ENCODE results near the gene PEX11G. TPM values are rescaled to one million over a fixed set of nuclear protein-coding genes. Genes with fewer than 3 reads are reported as not detected.
A peak's percentile ranks its signal among the peaks of the same experiment; 100 is the strongest.

PEX11G gene
- total RNA-seq, 1 experiment from 2014 or later, result 6.7 TPM

DNA sequence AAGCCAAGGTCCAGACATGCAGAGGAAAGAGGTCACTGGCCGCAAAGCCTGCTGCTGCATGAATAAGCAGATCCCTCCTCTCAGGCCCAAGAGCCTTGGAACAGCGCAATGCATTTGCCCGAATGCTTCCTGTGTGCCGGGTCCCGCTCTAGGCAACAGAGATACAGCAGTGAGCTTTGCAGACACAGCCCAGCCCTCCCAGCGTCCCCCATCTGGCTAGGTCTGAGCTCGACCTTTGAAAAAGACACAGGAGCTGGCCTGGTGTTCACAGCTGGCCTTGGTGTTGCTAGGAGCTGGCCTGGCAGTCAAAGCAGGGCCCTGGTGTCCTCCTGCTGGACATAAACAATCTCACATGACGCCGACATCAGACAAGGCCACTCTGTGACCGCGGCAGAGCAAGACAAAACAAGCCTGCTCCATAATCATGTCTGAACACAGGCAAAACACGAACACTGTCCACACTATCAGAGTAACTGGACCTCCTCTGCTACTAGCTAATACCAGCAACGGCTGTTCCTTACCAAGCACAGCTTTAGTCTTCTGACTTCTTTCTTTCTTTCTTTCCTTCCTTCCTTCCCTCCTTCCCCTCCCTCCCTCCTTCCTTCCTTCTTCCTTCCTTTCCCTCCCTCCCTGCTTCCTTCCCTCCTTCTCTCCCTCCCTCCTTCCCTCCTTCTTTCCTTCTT is 5.7 kb upstream of the PEX11G start:
- no peak for DNase-seq (ENCODE audit: low spot score)

GRCh38 chr19:7492558-7492957 is 3.7 kb upstream of the PEX11G start:
- peak; percentile 44 for DNase-seq (ENCODE audit: low spot score)

- peak; percentile 84 for DNase-seq (ENCODE audit: low spot score)
Measured at GRCh38 chr19:7492142-7492541, 3.3 kb upstream of the PEX11G start.

DNA sequence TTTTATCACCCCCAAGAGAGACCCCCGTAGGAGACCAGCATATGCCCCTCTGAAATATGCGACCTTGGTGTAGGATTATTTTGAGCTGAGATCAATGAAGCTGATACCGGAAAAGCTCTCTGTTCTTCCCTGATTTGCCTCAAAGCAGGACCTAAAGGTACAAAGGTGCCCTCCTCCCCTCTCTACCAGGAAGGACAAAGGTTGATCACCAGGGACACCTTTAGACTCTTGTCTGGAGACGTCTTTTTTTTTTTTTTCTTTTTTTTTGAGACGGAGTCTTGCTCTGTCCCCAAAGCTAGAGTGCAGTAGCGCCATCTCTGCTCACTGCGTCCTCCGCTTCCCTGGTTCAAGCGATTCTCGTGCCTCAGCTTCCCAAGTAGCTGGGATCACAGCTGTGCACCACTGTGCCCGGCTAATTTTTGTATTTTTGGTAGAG is 792 bp upstream of the PEX11G start:
- no peak for DNase-seq (ENCODE audit: low spot score)

- DNase-seq (ENCODE audit: low spot score), result no peak
Measured at GRCh38 chr19:7486923-7487322, 1.9 kb downstream of the PEX11G start.

DNA sequence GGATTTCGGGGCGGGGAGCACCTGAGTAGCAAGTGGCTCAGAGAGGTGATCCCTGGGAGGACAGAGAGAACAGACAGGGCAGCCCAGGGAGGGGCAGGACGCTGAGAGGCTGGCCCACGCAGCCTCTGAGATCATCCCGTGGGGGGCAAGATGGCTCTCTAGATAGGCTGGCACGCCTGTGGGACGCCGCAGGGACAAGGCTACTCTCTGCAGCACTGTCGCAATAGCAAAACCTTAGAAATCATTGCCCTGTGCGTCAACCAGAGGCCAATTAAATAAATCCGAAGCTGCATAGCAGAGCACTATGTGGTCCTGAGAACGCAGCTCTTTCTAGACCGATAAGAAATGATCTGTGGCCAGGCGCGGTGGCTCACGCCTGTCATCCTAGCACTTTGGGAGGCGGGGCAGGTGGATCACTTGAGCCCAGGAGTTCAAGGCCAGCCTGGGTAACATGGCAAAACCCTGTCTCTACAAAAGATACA is 5.1 kb downstream of the PEX11G start:
- no peak for DNase-seq (ENCODE audit: low spot score)

- DNase-seq (ENCODE audit: low spot score), result no peak
Measured at GRCh38 chr19:7482584-7483439, 6.0 kb downstream of the PEX11G start.

DNA sequence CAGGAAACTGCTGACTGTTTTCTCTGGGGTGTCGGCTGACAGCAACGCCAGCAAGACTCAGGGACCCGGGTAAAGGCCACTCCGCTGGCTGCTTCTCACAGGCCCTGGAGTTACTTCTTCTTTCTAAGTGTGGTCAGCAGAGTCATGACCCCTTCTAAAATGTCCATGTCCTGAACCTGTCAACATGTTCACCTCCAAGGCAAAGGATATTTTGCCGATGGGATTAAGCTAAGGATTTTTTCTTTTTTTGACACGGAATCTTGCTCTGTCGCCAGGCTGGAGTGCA is 7.9 kb downstream of the PEX11G start:
- no peak for DNase-seq (ENCODE audit: low spot score)

GRCh38 chr19:7480222-7480969 is 8.4 kb downstream of the PEX11G start:
- DNase-seq (ENCODE audit: low spot score), result no peak

DNA sequence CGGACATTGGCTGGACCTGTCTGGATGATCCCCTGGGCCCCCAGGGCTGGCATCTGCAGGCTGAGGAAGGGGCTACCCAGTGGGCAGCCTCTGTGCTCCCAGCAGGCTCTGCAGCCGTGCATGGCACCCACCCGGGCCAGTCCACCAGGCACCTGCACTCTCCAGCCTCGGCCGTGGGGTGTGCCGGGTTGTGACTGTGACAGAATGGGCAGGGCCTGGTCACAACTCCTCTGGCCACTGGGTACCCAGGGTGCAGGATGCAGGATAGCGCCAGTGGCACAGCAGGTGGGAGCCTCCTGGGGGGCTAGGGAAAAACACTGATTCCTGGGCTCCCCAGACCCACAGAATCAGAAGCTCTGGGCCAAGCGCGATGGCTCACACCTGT is 10.0 kb downstream of the PEX11G start:
- DNase-seq (ENCODE audit: low spot score), result no peak

- DNase-seq (ENCODE audit: low spot score), result no peak
Measured at GRCh38 chr19:7478173-7478842, 10.5 kb downstream of the PEX11G start.

- no peak for DNase-seq (ENCODE audit: low spot score)
Measured at GRCh38 chr19:7477758-7478157, 11.1 kb downstream of the PEX11G start.

DNA sequence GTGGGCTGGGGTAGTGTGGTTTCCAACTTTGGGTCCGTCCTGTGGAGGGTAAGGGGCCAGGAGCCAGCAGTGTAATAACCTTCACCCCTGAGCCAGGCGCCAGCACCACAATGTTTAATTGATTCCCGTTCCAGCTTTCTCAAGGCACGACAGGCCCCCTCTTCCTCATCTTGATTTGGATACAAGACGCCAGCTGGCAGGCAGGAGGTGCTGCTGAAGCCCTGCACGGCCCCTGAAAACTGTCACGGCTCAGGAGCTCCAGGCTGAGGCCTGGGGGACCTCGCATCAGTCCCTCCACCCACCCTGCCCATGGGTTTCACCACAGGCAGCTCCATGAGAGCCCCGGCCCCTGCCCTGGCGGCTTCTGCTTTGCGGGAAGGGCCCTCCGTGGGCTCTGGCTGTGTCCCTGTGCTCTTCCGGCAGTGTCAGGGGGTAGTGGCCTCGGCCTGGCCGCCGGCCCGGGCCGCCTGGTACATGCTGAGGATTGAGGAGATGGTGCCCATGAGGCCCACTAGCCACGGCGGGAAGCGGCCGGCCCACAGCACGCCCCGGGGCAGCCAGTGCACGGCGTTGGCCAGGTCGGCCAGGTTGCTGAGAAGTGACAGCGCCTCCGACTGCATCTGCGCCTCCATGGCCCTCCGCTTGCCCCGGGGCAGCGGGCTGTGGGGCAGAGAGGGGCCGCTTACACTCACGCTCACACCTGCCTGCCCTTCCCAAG is 11.9 kb downstream of the PEX11G start:
- no peak for DNase-seq (ENCODE audit: low spot score)

DNA sequence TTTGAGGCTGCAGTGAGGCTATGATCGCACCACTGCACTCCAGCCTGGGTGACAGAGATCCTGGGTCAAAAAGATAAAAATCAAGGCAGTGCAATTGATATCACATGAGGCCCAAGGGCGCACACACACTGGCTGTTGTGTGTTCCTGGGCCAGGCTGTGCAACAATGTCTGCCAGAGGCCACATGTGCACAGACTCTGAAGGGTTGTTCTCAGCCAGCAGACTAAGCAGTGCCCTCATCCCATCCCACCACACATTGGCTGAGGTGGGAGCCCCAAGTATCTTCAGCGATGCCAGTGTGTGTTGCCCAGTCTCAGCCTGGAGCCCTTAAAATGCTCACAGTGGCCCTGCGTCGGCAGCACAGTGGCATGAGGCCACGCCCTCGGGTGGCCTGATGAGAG is 12.6 kb downstream of the PEX11G start:
- DNase-seq (ENCODE audit: low spot score), result no peak

GRCh38 chr19:7475665-7476064 is 13.2 kb downstream of the PEX11G start:
- no peak for DNase-seq (ENCODE audit: low spot score)

GRCh38 chr19:7471696-7472615 is 16.9 kb downstream of the PEX11G start:
- peak; percentile 83 for DNase-seq (ENCODE audit: low spot score)

GRCh38 chr19:7470540-7471305 is 18.1 kb downstream of the PEX11G start:
- DNase-seq (ENCODE audit: low spot score), result no peak

- DNase-seq (ENCODE audit: low spot score), result no peak
Measured at GRCh38 chr19:7469669-7470285, 19.1 kb downstream of the PEX11G start.

- DNase-seq (ENCODE audit: low spot score), result no peak
Measured at GRCh38 chr19:7468840-7469239, 20.0 kb downstream of the PEX11G start.
